ENCODE measurements around the gene LIAS.
"Not testable (repeated sequence)": the region's sequence is repeated elsewhere in the genome, so short reads cannot be mapped to it uniquely, and the experiment has no call there.

The LIAS gene

DNA sequence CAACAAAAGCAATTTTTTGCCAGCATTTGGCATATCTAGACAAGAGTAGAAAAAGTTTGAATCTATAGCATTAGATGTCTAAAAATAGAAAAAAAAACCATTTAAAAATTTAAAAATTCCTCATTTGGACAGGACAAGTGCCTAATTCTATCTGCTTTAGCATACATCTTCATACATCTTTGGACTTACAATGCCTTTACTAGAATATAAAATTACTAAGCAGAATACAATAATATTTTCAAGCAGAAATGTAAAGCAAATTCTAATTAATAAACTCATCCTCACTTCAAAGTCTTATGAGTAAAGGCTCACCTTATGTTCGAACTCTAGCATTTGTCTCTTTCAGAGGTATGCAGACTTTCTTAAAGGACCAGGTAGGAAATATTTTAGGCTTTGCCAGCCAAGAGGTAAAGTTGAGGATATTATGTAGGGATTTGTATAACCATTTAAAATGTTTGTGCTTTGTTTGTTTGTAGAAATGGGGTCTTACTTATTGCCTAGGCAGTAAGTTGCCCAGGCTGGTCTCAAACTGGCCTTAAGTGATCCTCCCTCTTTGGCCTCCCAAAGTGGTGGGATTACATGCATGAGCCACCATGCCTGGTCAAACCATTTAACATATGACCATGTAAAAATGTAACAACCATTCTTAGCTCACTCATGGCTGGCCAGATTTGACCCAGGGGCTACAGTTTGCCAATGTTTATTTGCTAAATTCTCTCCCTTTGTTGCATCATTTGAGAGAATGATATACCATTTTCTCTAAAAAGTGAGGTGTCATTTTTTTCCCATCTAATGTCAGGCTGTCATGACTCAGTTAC lies 39.3 kb downstream of the LIAS start:
- no peak for DNase-seq (ENCODE audit: low read depth)

DNA sequence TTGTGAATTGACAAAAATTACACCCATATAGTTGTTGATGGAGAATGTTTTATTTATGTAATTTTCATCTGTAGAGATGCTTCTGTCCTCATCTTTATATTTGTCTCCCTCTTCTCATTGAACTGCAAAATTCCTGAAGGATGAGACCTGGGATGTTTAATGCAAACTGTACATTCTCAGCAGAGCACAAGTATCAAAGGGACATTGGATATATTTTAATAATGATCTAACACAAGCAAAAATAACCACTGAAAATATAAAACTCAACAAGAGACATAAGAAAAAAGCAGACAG lies 39.8 kb downstream of the LIAS start:
- no peak for DNase-seq (ENCODE audit: low read depth)

DNA sequence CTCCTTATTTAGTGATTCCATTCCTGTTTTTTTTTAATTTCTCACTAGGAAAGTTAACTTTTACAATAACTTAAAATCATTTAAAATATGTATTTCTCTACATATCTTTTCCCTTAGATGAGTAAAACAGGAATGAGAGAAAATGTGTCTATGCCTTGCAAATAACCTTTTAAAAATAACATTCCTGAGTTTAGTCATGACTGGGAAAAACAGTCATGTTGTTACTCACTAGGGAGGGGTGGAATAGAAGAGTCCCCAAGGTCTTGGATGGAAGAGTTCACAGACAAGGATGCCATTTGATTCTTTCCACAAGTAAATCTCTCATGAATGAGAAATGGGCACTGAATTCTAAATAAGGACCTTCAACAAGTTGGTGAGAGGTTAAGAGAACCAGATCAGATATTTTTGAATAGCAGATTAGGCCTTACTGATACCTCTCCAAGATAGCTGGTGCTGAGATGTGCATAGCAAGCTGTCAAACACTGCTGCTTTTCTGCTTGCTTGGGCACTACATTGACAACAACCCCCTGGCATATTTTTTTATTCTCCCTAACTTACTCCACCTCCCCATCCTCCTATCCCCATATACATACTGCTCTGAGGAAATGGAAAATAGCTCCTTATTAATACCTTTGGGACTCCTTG lies 43.3 kb downstream of the LIAS start:
- no peak for DNase-seq (ENCODE audit: low read depth)

DNA sequence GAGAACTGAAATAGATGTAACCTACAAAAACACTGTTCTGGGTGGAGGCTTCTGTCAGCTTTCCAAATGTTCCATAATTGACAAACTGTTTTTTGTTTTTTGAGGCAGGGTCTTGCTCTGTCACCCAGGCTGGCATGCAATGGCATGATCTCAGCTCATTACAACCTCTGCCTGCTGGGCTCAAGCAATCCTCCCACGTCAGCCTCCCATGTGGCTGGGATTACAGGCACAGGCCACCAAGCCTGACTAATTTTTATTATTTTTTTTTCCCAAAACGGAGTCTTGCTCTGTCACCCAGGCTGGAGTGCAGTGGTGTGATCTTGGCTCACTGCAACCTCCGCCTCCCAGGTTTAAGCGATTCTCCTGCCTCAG lies 43.8 kb downstream of the LIAS start:
- not testable (repeated sequence) for DNase-seq (ENCODE audit: low read depth)

DNA sequence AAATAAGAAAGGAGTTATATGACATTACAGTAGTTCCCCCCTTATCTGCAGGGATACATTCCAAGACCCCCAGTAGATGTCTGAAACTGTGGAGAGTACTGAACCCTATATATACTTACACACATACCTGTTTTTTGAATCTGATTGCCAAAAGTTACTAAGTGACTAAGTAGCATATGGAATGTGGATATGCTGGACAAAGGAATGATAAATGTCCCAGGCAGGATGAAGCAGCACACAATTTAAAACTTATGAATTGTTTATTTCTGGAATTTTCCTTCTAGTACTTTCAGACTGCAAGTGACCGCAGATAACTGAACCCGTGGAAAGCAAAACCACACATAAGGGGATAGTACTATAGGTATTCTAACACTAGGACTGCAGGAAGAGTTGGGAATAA lies 45.7 kb downstream of the LIAS start:
- no peak for DNase-seq (ENCODE audit: low read depth)

DNA sequence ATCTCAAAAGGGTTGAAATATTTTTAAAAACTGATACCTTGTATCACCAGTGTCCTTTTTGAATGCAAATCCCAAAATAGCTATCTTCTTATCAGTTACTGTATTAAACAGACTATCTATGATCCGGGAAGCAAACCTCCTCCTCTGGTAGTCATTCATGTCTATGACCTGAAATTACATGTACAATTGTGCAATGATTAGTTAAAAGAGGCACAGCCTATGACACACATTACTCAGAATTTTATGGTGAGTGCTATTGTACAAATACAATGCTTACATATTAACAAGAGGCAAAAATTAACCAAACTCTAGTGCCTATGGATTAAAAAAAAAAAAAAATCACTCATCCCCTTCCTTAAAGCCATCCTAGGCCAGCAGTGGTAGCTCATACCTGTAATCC lies 46.7 kb downstream of the LIAS start:
- no peak for DNase-seq (ENCODE audit: low read depth)

DNA sequence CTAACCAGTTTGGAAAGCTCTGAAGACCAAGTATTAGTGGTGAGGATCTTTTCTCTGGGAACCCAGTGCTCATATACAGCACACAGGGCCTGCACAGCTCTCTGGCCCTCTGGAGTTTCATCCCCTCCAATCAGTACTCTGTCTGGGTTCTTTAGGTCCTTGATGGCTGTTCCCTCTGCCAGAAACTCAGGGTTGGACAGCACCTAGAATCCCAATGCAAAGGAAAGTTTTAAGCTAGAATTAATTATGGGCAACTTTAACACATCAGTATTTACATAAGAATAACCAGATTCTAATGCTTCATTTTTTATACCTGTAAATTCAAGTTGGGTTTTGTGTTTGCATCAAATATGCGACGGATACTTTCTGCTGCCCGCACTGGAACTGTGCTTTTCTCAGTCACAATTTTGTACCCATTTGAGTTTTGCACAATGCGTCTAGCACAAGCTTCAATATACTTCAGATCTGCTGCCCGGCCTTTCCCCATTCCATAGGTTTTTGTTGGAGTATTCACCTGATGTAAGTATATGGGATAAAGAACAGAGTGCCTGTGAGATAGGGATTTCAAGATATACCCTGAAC lies 51.6 kb downstream of the LIAS start:
- no peak for DNase-seq (ENCODE audit: low read depth)

DNA sequence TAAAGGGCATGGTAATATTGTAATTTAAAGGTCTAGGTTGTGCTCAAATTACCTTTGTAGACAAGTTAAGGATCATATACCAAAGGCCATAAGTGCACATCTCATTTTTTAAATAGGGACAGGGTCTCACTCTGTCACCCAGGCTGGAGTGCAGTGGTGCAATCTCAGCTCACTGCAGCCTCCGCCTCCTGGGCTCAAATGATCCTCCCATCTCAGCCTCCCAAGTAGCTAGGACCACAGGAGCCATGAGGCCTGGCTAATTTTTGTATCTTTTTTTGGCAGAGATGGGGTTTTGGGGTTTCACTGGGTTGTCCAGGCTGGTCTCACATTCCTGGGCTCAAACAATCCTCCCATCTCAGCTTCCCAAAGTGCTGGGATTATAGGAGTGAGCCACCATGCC lies 55.4 kb downstream of the LIAS start:
- not testable (repeated sequence) for DNase-seq (ENCODE audit: low read depth)

DNA sequence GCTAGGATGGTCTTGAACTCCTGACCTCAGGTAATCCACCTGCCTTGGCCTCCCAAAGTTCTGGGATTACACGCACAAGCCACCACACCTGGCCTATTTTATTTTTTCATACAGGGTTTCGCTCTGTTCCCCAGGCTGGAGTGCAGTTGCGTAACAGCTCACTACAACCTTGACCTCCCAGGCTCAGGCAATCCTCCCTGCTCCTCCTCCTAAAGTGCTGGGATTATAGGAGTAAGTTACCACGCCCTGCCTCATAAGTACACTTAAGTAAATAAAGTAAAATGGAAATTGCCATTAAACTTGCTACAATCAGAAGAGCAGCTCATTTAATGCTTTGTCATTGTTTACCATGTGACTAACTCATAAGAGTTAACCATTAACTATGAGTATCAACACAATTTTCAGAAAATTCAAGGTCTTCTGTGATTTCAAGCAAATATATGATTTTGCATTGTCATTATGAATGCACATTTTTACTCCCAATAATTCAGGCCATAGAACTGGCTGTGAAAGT lies 56.1 kb downstream of the LIAS start:
- no peak for DNase-seq (ENCODE audit: low read depth)

DNA sequence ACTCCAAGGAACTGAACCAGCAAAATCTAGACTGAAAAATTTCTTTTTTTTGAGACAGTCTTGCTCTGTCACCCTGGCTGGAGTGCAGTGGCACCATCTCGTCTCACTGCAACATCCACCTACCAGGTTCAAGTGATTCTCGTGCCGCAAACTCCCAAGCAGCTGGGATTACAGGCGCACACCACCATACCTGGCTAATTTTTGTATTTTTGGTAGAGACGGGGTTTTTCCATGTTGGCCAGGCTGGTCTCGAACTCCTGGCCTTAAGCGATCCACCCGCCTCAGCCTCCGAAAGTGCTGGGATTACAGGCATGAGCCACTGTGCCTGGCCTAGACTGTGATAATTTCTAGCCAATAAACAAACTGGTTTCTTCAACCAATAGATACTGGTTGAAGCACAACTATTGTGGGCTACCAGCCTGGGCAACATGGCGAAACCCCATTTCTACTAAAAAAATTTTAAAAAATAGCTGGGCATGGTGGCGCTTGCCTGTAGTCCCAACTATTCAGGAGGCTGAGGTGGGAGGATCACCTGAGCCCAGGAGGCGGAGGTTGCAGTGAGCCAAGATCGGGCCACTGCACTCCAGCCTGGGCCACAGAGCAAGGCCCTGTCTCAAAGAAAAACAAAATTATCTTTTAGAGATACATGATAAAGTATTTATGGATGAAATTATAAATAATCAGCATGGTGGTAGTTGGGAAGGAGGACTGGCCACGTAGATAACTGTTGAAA lies 57.0 kb downstream of the LIAS start:
- DNase-seq (ENCODE audit: low read depth): not testable (repeated sequence)

DNA sequence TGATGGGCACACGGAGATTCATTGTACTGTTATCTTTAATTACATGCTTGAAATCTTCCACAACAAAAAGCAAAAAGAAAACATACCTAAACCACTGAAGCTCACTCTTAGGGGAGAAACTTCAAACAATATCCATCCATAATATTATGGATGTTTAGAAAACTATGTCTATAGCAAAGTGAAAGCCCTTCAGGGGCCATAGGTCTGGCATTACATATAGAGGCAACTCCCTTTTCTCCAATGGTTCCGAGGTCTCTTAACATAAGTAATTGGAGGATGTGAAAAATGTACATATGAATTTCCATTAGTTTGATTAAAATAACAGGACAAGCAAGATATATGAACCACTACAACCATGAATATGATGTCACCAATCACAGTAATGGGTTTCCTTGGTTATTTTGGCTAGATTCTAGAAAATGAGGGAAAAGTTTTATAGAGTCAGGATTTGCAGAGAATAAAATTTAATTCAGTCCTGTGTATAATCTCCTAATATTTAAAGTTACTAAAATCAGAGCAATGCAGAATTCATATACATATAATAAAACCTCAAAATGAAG lies 57.6 kb downstream of the LIAS start:
- no peak for DNase-seq (ENCODE audit: low read depth)

DNA sequence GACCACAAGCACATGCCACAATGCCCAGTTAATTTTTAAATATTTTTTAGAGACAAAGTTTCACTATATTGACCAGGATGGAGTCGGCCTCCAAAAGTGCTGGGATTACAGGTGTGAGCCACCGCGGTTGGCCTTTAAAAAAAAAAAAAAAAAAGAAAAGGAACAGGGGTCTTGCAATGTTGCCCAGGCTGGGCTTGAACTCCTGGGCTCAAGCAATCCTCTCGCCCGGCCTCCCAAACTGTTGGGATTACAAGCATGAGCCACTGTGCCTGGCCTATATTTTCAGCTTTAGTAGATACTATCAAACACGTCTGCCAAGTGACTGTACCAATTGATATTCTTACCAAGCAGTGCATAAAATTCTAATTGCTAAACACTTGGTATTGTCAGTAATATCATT lies 59.6 kb downstream of the LIAS start:
- DNase-seq (ENCODE audit: low read depth): no peak

DNA sequence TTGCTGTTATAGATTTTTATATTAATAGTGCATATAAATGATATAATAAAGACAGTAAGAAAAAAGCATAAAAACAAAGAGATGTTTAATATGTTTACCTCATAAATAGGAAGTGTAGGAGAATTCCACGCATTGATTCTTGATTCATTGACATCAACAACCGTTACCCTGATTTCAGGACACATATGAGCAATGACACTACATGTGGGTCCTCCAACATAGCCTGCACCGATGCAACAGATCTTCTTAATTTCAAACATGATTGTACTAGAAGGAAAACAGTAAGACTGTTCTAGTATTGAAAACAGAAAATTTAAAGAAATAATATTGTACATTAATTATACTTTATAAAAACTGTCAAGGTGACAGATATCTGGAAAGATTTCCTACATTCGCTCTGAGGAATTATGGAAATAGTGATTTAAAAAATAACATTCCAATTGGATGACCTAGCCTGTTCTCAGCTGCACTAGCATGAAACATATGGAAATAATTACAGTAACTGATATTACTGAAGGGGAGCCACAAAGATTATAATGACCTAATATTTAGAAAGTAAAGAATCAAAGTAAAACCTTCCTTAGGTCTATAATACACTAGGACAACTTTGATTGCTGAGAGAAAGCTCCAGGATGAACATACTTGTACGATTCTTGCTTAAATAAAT lies 62.5 kb downstream of the LIAS start:
- DNase-seq (ENCODE audit: low read depth): no peak

DNA sequence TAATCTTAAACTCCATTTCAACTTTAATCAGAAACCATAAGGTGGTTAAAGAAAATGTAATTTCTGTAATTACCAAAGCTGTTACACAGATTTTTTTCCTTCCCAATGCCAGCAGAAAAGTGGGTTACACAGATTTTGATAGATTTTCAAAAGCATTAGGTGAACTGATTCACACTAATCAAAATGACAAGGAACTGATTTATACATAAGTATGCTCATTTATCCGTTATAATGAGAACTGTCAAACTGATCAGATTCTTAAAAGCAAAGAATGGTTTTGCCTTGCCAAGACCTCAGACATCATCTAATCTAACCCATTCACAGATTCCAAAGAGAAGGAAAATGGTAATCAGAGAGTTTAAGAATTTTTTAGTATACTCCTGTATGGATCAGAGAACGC lies 63.2 kb downstream of the LIAS start:
- DNase-seq (ENCODE audit: low read depth): no peak

DNA sequence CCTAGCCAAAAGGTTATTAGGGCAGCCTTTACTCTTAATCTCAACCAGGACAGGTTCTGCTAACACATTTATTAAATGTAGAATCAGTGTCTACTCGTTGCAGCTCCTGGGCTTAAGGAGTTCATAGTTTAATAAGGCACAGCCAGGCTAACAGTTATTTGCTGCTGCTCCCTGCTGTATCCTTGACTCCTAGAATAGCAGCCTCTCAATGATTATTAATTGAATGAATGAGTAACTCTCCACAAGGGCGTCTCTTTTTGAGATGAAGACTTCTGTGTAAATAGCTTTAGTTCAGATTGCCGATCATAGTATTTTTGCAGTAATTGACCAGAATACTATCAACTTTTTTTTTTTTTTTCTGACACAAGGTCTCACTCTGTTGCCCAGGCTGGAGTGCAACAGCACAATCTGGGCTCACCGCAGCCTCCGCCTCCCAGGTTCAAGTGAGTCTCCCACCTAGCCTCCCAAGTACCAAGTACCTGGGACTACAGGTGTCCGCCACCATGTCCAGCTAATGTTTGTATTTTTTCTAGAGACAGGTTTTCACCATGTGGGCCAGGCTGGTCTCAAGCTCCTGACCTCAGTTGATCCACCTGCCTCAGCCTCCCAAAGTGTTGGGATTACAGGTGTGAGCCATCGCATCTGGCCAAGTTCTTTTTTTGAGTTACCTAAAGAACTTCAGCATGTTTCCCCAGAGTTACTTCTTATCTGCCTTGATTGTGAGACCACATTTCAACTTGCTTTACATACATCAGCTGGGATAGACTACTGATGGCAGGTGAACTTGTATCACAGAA lies 65.5 kb downstream of the LIAS start:
- DNase-seq (ENCODE audit: low read depth): no peak

DNA sequence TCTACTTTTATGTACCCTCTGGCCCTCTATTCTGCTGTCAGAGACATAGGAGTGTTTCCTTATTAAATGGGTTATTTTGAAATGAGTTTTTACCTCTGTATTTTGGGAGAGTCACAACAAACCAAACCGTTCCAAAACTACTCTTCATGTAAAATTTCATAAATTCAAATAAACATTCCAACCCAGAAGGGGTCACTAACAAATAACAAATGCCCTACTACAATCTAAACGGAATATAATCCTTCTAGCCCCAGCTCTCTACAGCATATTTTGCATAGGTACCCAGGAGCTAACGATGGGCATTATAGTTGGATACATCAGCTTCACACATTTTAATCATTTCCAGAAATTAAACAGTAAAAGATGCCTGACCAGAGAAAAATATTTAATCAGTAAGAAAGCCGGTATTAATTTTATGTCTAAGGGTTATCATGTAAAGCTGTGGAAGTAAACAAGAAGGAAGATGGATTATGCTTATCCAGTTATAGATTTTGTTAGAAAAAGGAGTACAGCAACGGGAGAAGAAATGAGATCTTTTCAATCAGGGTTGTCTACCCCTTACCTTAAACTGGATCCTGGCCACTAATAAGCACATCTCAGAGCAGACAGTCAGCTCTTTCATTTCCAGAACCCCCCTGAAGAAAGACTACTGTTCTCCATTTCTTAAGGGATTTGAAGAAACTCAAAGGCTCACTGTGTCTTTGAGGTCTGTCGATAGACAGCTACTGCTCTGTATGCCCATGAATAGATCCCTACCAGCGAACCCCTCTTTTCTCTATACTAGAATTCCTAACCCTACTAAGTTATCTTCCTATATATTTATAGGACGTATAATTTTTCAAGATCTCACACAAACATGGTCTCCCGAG lies 67.2 kb downstream of the LIAS start:
- no peak for DNase-seq (ENCODE audit: low read depth)

DNA sequence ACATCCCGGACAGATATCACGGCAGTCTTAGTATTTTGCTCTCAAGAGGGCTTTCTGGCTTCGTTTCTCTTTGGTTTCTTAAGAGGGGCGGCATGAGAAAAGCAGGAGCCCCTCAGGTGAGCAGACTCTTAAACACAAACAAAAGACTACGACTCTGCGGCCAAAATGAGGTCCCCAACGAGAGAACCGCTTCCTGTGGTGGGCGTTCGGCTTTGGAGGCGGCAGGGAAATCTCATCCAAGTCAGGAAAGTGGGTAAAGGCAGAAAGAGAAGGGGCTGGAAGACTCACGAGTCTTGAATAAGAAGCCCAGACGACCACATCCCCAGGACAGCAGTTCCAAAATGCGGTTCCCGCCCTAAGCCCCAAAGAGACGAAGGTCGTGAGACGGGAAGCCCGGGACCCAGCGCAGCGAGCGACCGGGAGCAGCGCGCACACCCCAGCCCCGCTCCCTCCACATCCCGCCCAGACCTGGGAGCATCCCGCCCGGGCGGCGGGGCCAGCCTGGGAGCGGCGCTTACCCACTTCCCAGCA lies 68.0 kb downstream of the LIAS start:
- DNase-seq (ENCODE audit: low read depth): peak; percentile 2

DNA sequence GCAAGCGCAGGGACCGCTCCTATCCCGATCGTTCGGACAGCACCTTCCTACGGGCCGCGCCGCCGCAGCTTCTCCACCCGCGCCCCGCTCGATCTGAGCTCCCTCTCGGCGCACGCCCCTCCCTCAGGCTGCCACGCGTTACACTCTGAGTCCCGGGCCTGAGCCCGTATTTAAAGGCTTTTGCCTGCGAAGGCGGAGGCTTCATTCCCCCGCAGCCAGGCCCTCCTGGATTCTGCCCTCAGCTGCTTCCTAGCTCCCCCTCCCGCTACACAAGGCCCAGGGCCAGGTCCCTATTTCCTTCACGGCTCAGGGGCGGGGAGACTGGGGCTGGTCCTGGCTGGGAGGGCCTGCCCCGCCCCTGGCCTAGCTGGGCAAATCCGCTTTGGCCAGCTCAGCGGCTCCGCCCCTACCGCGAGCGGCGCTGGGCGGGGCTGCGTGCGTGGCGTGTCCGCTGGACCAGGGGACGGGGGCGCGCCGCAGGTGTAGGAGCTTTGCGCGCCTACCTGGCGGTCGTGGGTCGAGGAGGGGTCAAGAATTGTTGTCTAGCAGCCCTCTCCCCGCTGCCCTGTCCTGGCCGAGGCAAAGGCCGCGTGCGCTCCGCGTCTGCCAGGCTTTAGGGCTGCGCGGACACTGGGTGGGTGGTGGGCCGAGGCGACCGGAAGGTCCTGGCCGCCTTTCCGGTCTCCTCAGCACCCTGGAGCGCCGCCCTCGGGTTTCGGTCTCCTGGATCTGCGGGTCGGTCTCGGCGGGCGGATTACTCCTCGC lies 68.6 kb downstream of the LIAS start, which contains the start of gene UGDH:
Gene UGDH, minus strand, starts transcription at position 144 of the 765 bp plus-strand sequence. CDS start 5,927 bp downstream, outside the sequence.
- DNase-seq (ENCODE audit: low read depth): peak; percentile 83

DNA sequence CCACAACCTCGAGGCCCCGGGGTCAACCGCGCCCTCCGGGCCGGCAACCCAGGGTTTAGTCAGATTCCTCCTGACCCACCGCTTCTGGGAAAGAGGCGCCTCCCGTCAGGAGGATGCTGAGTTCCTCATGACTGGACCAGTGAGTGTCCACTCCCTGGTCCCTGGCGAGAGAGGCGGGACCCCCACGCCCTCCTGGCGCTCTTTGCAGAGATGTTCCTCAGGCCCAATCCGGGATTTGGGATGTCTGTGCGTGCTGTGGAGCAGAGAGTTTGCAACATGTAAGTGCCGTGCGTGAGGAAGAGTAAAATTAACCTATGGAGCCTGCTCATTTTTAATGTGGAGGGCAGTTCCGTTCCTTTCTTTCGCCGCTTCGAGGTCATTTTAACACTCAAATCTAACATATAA lies 69.2 kb downstream of the LIAS start:
- no peak for DNase-seq (ENCODE audit: low read depth)

Data from stimulated activated CD8-positive, alpha-beta memory T cell treated with anti-CD3 and anti-CD28 coated beads, Interleukin-15, amount 100 ng/mL, for 24 hours (primary cell).